ENCODE measurements around the gene S100A14. TPM values are rescaled to one million over a fixed set of nuclear protein-coding genes. Genes with fewer than 3 reads are reported as not detected.

S100A14 gene
- polyA plus RNA-seq, 2 of the 4 experiments (the other 2 are of a cell fraction) = 0.21 TPM

DNA sequence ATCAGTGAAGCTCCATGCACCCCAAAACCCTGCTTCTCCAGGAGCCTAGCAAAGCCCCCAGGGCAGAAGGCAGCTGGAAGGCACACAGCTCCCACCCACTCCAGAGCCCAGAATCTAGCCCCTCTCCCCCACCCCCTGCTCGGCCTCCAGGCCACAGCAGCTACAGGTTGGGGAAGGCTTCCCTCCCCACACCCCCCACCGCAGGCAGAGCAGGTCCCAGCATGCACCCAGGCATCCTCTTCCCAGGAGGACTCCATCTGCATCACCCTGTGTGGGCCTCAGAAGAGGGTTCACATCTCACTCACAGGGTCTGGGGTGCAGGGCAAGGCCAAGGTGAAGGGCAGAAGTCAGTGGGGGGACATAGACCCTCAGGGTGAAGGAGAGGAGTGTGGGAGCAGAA lies 719 bp downstream of the S100A14 start:
- H3K9me3 ChIP-seq = no peaks in the 10 kb centered on the region
- no peak overlapping the region for H3K4me2 ChIP-seq
- TF ChIP-seq FOSL2 (IDR thresholded peaks at IDR 0.05) = no peak
- TF ChIP-seq FOSL2 (CRISPR knock-in tag; IDR thresholded peaks at IDR 0.05) = no peak
- no peak for TF ChIP-seq TFCP2L1 (CRISPR knock-in tag; IDR thresholded peaks at IDR 0.05)
- TF ChIP-seq ZNF302 (CRISPR knock-in tag; IDR thresholded peaks at IDR 0.05) = no peak
- no peak for TF ChIP-seq NFE2L2 (conservative IDR thresholded peaks at IDR 0.05; ENCODE audit: low read length)
- no peak for TF ChIP-seq FOXS1 (CRISPR knock-in tag; IDR thresholded peaks at IDR 0.05)
- TF ChIP-seq, protein P1, sequence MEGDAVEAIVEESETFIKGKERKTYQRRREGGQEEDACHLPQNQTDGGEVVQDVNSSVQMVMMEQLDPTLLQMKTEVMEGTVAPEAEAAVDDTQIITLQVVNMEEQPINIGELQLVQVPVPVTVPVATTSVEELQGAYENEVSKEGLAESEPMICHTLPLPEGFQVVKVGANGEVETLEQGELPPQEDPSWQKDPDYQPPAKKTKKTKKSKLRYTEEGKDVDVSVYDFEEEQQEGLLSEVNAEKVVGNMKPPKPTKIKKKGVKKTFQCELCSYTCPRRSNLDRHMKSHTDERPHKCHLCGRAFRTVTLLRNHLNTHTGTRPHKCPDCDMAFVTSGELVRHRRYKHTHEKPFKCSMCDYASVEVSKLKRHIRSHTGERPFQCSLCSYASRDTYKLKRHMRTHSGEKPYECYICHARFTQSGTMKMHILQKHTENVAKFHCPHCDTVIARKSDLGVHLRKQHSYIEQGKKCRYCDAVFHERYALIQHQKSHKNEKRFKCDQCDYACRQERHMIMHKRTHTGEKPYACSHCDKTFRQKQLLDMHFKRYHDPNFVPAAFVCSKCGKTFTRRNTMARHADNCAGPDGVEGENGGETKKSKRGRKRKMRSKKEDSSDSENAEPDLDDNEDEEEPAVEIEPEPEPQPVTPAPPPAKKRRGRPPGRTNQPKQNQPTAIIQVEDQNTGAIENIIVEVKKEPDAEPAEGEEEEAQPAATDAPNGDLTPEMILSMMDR (IDR thresholded peaks at IDR 0.05) = no peak
- TF ChIP-seq JUNB (IDR thresholded peaks at IDR 0.05) = no peak
- TF ChIP-seq BHLHE40 (IDR thresholded peaks at IDR 0.05; ENCODE audit: low read depth, low read length) = no peak
- no peak for TF ChIP-seq HOXB13 (CRISPR knock-in tag; IDR thresholded peaks at IDR 0.05; ENCODE audit: low read depth)
- no peak for TF ChIP-seq HOXA7 (CRISPR knock-in tag; IDR thresholded peaks at IDR 0.05)
- CTCF ChIA-PET = interaction anchor here (0.8 to 18.3 kb wide), 12 partner anchors 8 to 331 kb away, joined by 3 to 253 read pairs (median 8); partner anchors contain the start of genes CHTOP, DENND4B, S100A1 and S100A13
- POLR2A ChIA-PET = interaction anchor here (1.7 to 4.7 kb wide), 3 partner anchors 12 to 19 kb away, joined by 11 to 49 read pairs (median 13); partner anchors contain the start of genes CHTOP, S100A1 and S100A13
- WGBS (ENCODE audit: missing lambda C conversion rate) = 80% methylated on average over 1 of the region's 2 CpGs
- DNase-seq (ENCODE audit: low read depth in 1 of 2, low spot score in 1 of 2) (no peak), FAIRE-seq (no peak), ATAC-seq (no peak)
- peaks cover 38% of the 10 kb centered on the region for H3K4me1 ChIP-seq
- no peak overlapping the region for H3K27ac ChIP-seq
- no peak overlapping the region for H3K4me3 ChIP-seq

DNA sequence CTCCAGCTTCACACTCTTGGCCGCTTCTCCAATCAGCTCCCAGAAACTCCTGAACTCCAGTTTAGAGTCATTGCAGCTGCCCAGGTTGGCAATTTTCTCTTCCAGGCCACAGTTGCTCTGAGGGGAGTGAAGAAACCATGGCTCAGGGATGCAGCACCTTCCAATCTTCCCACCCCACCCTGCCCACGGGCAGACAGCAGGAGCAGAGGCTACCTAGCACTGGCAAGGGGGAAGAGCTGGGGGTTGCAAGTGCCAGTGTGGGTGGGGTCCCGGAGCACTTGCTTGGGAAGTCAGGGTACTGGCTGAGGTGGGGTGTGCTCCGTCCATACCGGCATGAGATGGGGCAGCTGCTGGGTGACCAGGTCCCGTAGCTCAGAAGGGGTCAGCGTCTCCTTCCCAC lies 1.2 kb downstream of the S100A14 start:
- ChIA-PET CTCF (interaction anchor here (0.8 to 18.3 kb wide), 12 partner anchors 9 to 332 kb away, joined by 3 to 253 read pairs (median 8); partner anchors contain the start of genes CHTOP, DENND4B, S100A1 and S100A13), POLR2A (interaction anchor here (1.7 to 4.7 kb wide), 2 partner anchors 12 to 20 kb away, joined by 11 to 49 read pairs; partner anchors contain the start of genes CHTOP and S100A13)
- FAIRE-seq (no peak), DNase-seq (ENCODE audit: low read depth in 1 of 2, low spot score in 1 of 2) (no peak), ATAC-seq (no peak)
- TF ChIP-seq RNF2 (IDR thresholded peaks at IDR 0.05; ENCODE audit: borderline replicate concordance, low read depth) (no peak), ZFP36 (IDR thresholded peaks at IDR 0.05; ENCODE audit: borderline replicate concordance, partially characterized antibody) (no peak), ESRRA (IDR thresholded peaks at IDR 0.05; ENCODE audit: borderline replicate concordance, low read length) (no peak), KDM1A (IDR thresholded peaks at IDR 0.05; ENCODE audit: low read depth) (no peak), GATA3 (IDR thresholded peaks at IDR 0.05; ENCODE audit: borderline replicate concordance) (no peak), HOXB13 (CRISPR knock-in tag; IDR thresholded peaks at IDR 0.05; ENCODE audit: low read depth) (no peak)
- TF ChIP-seq, protein P2, sequence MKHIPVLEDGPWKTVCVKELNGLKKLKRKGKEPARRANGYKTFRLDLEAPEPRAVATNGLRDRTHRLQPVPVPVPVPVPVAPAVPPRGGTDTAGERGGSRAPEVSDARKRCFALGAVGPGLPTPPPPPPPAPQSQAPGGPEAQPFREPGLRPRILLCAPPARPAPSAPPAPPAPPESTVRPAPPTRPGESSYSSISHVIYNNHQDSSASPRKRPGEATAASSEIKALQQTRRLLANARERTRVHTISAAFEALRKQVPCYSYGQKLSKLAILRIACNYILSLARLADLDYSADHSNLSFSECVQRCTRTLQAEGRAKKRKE (CRISPR knock-in tag; IDR thresholded peaks at IDR 0.05; ENCODE audit: low read depth) = no peak
- no peak overlapping the region for H3K4me2 ChIP-seq
- H3K4me1 ChIP-seq = peaks cover 43% of the 10 kb centered on the region
- no peak overlapping the region for H3K4me3 ChIP-seq
- H3K27ac ChIP-seq = peak overlapping the region in 1 of 2 experiments; percentile 91; a peak in 2 of 6 replicates
- WGBS (ENCODE audit: missing lambda C conversion rate) = 100% methylated on average over 5 of the region's 7 CpGs
- no peaks in the 10 kb centered on the region for H3K9me3 ChIP-seq

DNA sequence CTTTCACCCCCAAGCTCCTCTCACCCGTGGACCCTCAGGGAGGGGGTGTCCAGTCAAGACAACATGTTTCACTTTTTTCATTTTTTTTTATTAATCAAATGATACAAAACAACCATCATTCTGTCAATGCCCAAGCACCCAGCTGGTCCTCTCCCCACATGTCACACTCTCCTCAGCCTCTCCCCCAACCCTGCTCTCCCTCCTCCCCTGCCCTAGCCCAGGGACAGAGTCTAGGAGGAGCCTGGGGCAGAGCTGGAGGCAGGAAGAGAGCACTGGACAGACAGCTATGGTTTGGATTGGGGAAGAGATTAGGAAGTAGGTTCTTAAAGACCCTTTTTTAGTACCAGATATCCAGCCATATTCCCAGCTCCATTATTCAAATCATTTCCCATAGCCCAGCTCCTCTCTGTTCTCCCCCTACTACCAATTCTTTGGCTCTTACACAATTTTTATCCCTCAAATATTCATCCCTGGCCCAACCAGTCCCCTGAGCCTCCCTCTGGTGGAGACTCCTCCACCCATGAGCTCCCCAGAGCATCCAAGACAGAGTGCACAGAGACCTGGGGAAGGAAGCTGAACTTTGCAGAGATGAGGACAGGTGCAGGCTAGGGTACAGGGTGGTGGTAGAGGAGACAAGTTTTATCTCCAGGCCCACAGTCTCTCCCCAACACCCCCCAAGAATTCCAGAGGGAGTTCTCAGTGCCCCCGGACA lies 1.8 kb downstream of the S100A14 start:
- Histone ChIP-seq H3K4me1 (peaks cover 49% of the 10 kb centered on the region), H3K9me3 (no peaks in the 10 kb centered on the region), H3K27ac (peak overlapping the region; percentile 91 to 96; a peak in 4 of 6 replicates), H3K4me2 (peak overlapping the region; percentile 96; the same call in 1 of the 3 replicates), H3K4me3 (no peak overlapping the region)
- ChIA-PET CTCF (interaction anchor here (0.6 to 18.3 kb wide), 13 partner anchors 10 to 333 kb away, joined by 3 to 253 read pairs (median 7); partner anchors contain the start of genes CHTOP, DENND4B, S100A1 and S100A13), POLR2A (interaction anchor here (1.7 to 4.7 kb wide), 2 partner anchors 13 to 20 kb away, joined by 11 to 49 read pairs; partner anchors contain the start of genes CHTOP and S100A13)
- FAIRE-seq (no peak), ATAC-seq (no peak), DNase-seq (ENCODE audit: low read depth in 1 of 2, low spot score in 1 of 2) (no peak)
- 92% methylated on average over 2 of the region's 2 CpGs for WGBS (ENCODE audit: missing lambda C conversion rate)
- TF ChIP-seq CHD2 (IDR thresholded peaks at IDR 0.05; ENCODE audit: low read length, partially characterized antibody) (no peak), SMC3 (IDR thresholded peaks at IDR 0.05) (no peak), ESRRA (IDR thresholded peaks at IDR 0.05; ENCODE audit: borderline replicate concordance, low read length) (no peak), ZC3H11A (IDR thresholded peaks at IDR 0.05) (no peak), MYC (IDR thresholded peaks at IDR 0.05; ENCODE audit: borderline replicate concordance, low read length) (no peak), MAFK (IDR thresholded peaks at IDR 0.05; ENCODE audit: partially characterized antibody) (no peak), PHF8 (IDR thresholded peaks at IDR 0.05; ENCODE audit: borderline replicate concordance, low read depth) (no peak), RNF2 (IDR thresholded peaks at IDR 0.05; ENCODE audit: borderline replicate concordance, low read depth) (no peak), FOSL2 (IDR thresholded peaks at IDR 0.05) (no peak), FOSL2 (CRISPR knock-in tag; IDR thresholded peaks at IDR 0.05) (no peak), EP300 (IDR thresholded peaks at IDR 0.05) (no peak)
- TF ChIP-seq, protein P3, sequence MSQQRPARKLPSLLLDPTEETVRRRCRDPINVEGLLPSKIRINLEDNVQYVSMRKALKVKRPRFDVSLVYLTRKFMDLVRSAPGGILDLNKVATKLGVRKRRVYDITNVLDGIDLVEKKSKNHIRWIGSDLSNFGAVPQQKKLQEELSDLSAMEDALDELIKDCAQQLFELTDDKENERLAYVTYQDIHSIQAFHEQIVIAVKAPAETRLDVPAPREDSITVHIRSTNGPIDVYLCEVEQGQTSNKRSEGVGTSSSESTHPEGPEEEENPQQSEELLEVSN (IDR thresholded peaks at IDR 0.05; ENCODE audit: borderline replicate concordance, low read depth) = no peak
- TF ChIP-seq, protein P4, sequence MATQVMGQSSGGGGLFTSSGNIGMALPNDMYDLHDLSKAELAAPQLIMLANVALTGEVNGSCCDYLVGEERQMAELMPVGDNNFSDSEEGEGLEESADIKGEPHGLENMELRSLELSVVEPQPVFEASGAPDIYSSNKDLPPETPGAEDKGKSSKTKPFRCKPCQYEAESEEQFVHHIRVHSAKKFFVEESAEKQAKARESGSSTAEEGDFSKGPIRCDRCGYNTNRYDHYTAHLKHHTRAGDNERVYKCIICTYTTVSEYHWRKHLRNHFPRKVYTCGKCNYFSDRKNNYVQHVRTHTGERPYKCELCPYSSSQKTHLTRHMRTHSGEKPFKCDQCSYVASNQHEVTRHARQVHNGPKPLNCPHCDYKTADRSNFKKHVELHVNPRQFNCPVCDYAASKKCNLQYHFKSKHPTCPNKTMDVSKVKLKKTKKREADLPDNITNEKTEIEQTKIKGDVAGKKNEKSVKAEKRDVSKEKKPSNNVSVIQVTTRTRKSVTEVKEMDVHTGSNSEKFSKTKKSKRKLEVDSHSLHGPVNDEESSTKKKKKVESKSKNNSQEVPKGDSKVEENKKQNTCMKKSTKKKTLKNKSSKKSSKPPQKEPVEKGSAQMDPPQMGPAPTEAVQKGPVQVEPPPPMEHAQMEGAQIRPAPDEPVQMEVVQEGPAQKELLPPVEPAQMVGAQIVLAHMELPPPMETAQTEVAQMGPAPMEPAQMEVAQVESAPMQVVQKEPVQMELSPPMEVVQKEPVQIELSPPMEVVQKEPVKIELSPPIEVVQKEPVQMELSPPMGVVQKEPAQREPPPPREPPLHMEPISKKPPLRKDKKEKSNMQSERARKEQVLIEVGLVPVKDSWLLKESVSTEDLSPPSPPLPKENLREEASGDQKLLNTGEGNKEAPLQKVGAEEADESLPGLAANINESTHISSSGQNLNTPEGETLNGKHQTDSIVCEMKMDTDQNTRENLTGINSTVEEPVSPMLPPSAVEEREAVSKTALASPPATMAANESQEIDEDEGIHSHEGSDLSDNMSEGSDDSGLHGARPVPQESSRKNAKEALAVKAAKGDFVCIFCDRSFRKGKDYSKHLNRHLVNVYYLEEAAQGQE (IDR thresholded peaks at IDR 0.05) = no peak

Measured in A549 (cell line).